NCI-H1092 treated with DMSO at 0.1 percent for 48 hours (cell line): ENCODE measurements around the gene IFT172.

Experiments used
- DNase-seq: peaks from one replicate; lab custom pipeline; 2025; lab: John Stamatoyannopoulos, UW

The IFT172 gene

DNA sequence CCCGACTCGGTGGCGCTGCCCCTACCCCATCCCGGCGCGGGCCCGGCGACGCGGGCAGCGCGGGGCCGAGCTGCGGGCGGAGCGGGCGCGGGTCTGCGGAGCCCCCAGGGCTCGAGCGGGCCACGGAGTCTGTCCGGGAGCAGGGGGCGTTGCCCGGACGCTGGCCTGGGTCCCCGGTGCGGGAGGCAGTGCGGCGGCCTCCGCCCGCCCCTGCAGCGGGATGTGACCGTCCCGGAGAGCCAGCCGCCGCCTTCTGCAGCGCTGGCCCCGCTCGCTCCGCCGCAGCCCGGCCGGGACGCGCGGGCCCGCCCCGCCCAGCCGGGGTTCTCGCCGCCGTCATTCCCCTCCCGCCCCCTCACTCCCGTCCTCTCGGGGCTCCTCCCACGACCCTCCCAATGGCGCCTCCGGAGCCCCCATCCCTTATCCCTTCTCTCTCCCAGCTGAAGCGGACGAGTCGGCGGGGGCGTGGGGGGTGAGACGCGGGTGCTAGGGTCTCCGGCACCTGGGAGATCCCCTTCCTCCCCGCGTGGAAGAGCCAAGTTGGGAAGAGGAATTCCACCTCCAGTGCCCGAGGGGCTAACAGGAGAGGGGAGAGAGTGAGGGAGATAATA is 5.5 kb upstream of the IFT172 start, which contains the start of gene FNDC4:
FNDC4 (minus strand) TSS at position 257 of the 611 bp plus-strand sequence. CDS start 521 bp downstream, outside the sequence.
- DNase-seq: no peak

DNA sequence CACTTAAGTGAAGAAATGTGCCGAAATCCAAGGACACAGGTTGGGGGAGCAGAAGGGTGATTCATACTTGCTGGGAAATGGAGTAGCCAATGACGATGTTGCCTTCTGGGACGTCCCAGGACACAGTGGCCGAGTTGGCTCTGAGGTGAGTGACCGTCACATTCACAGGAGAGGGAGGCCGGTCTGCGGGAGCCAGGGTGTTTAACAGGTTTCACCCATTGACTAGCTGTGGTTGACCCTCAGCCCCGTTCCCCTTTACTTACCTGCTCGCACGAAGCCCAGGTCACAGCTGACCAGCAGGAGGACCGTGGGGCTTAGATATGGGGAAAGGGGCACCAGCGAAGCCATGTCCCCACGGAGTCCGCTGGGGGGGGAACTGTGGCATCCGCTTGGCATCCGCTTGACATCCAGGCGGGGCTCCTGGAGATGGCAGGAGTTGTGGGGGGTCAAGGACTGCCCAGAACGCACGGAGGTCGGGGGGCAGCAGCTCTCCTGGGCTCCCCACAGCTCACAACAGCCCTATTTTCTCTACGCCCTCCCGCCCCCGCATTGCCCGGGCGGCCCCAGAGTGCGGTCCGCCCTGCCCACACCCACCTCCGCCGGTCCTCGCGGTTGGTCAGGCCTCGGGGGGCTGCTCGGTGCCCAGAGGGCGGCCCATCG is 4.9 kb upstream of the IFT172 start:
- no peak for DNase-seq

GRCh38 chr2:27493948-27494283 is 4.4 kb upstream of the IFT172 start:
- no peak for DNase-seq

GRCh38 chr2:27492557-27492956 is 3.0 kb upstream of the IFT172 start:
- no peak for DNase-seq

DNA sequence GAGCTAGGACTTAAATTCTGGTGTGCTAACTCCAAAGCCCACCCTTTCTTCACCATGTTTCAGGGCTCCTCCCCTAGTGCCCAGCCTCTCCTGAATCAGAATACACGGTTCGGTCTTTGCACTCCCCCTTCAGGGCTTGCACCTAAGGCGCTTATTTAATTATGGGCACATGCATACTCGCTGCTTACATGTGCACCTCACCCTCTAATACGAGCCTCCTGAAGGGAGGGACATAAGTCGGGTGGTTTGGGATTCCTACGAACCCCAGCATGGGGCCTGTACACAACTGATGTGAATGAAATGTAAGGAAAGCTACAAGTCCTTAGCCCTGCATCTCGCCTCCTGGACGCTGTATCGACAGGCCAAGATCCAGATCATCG is 435 bp downstream of the IFT172 start:
- peak; percentile 1 for DNase-seq

GRCh38 chr2:27485496-27485895 is 4.0 kb downstream of the IFT172 start:
- no peak for DNase-seq

DNA sequence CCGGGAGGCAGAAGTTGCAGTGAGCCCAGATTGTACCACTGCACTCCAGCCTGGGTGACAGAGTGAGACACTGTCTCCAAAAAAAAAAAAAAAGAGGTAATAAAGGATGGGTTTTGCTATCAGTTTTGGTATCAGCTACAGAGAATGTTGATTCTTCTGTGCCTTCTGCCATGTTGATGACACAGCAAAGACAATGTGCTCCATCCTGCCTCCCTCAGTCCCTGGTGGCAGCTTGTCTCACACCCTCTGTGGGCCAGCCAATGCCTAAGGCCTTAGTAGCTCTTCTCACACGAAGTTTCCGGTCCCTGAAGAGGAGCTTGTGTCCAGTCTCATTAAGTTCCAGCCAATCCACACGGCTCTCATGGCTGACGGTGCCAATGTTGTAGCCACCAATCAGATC is 17.6 kb downstream of the IFT172 start:
- DNase-seq: no peak

GRCh38 chr2:27464443-27464842 is 25.1 kb downstream of the IFT172 start:
- no peak for DNase-seq

- peak; percentile 10 for DNase-seq
These were observed 28.4 kb downstream of the IFT172 start for GRCh38 chr2:27461118-27461517.

GRCh38 chr2:27453968-27454367 is 35.6 kb downstream of the IFT172 start:
- DNase-seq: no peak

DNA sequence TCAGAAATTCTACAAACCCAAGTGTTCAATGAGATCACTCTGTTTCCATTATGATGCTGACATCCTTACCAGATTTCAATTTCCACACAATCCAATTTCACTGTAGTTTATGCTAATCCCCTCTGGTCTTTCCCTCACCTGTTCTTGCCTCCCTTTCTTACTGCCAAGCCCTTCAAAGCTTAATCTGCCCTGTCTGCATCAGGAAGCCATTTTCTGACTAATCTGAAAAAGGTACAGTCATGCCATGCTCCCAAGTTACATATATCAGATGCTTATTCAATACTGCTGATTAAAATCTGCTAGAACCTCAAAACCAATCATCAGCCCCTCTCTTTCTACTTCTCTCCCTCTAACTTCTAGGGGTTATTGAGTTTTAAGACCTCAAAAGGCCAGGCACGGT is 38.4 kb downstream of the IFT172 start:
- no peak for DNase-seq

DNA sequence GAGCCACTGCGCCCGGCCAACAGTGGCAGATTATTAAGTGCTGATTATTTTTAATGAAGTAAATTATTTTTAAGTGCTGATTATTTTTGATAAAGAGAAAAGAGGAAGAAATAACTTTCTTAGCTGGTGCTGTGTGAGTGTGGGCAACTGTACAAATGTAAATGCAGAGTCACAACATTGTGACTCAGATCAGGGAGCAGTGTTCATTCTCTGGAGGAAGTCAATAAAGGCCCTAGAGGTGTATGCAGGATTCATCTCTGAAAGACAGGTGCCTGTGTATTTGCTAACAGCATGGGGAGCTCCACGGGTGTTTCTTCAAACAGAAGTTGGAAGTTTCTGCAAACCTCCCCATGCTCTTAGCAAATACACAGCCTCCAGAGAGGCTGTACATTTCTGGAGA is 41.2 kb downstream of the IFT172 start:
- no peak for DNase-seq

DNA sequence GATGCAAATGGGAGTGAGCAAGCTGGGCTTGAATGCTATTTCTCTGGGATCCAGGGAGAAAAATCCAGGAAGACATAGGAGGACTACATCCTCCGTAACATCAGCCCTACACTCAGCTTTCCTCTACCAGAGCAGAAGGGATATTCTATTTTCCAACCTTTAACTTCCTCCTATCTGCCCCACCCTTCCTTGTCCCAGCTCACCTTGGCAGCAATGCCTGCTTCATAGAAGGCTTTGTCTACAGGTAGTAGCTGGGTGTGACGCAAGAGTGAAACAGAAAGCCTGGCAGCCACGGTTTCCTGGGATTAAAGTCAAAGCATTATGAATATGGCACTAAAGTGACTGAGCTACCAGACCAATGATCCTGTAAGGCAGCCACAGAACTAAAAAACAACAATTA is 43.5 kb downstream of the IFT172 start:
- DNase-seq: no peak

DNA sequence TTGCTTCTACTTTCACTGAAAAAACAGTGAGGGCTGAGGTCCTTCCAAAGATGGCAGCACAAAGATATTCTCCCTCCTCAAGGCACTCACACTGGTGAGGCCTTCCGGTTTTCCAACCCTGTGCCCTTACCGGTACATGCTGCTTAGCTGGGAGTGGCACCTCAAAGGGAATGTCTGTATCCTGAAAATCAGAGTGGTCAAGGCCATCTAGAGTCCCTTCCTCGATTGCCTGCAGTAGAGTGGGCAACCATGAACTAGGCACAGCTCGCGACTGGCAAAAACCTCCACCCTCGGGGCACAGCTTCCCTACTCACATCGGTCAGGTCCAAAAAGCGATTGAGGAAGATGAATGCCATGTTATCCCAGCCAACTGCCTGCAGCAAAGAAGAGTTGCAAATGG is 43.9 kb downstream of the IFT172 start:
- DNase-seq: no peak

DNA sequence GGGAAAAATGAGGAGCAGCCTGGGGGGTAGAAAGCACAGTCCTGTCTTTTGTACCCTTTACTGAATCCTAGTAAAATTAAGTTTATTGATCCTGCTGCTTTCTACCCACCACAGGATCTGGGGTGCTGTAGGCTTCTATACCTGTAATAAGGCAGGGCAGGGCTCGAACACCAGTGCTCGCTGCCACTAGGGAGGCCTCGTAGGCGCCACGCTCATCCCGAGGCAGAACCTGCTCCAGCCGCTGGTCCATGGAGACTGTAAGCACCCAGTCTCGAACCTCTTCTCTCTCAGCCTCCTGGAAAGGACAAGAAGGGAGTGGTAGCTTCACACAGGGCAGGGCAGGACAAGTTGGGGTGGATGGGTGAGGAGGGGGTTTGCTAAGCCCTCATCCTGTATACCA is 44.4 kb downstream of the IFT172 start:
- no peak for DNase-seq

- no peak for DNase-seq
These were observed 46.6 kb downstream of the IFT172 start for GRCh38 chr2:27442920-27443282.

GRCh38 chr2:27441958-27442919 is 47.3 kb downstream of the IFT172 start, which contains the start of gene KRTCAP3:
TSS of gene KRTCAP3 (plus strand) at chr2:27442381. CDS start at chr2:27442413, 32 bp downstream.
- no peak for DNase-seq

GRCh38 chr2:27441226-27441926 is 48.2 kb downstream of the IFT172 start:
- no peak for DNase-seq

GRCh38 chr2:27435628-27436027 is 53.9 kb downstream of the IFT172 start:
- DNase-seq: no peak

- DNase-seq: no peak
These were observed 58.1 kb downstream of the IFT172 start for GRCh38 chr2:27431395-27431794.

DNA sequence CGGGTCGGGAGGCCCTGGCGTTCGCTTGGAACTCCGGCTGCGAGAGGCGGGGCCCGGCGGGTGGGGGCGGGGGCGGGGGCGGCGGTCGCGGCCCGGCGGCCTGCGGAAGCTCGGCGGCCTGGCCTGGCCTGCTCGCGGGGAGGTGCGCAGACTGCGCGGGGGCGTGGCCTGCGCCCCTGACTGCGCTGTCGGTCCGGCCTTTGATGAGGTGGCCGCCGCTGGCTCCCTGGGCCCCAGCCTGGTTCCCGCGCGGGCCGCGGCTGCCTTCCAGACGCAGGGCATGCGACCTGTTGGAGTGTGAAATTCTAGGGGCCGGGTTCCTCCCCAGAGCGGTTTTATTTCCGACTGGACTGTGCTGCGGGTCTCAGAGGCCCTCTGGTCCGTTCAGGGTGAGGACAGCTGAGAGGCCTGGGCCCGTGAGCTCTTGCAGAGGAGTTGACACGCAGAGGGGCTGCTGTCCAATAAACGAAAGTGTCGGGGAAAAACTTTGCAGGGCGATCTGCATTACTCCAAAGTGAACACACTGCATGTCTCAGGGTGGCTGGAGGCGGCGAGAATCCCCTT is 60.5 kb downstream of the IFT172 start:
- DNase-seq: peak; percentile 46
